ENCODE measurements around the gene CT45A1.
"Not testable (repeated sequence)": the region's sequence is repeated elsewhere in the genome, so short reads cannot be mapped to it uniquely, and the experiment has no call there.

- TF ChIP-seq EHMT2 (IDR thresholded peaks at IDR 0.05; ENCODE audit: borderline replicate concordance, low read depth, low read length); TARDBP (CRISPR knock-in tag; IDR thresholded peaks at IDR 0.05); ZBTB43 (CRISPR knock-in tag; conservative IDR thresholded peaks at IDR 0.05); NFE2L2 (IDR thresholded peaks at IDR 0.05; ENCODE audit: low read length); PBX2 (CRISPR knock-in tag; IDR thresholded peaks at IDR 0.05); TAF1 (CRISPR knock-in tag; IDR thresholded peaks at IDR 0.05); FOXK2 (IDR thresholded peaks at IDR 0.05); TAF15 (IDR thresholded peaks at IDR 0.05; ENCODE audit: low read depth, low read length, poor library complexity, severe bottlenecking); RBM39 (IDR thresholded peaks at IDR 0.05; ENCODE audit: low read depth, low read length, poor library complexity, severe bottlenecking): not testable (repeated sequence)
Observed at GRCh38 chrX:135744739-135745138, 31.3 kb downstream of the CT45A1 start.
